Thyroid gland (tissue), 4 donors: ENCODE results near the gene XPC. TPM values are rescaled to one million over a fixed set of nuclear protein-coding genes. Genes with fewer than 3 reads are reported as not detected.

Experiments
- DNase-seq, 2 donors: peaks; one replicate each; pipeline ENCODE4 v3.0.0-alpha.2; 2019
- H3K27ac ChIP-seq, 3 donors: fragments of 200-600 bp; sonication (generic); 1 replicate in 2 of 3; 2 replicates in 1 of 3; pipeline ENCODE4 v1.5.1; 2016 to 2019; ENCODE audit warnings: mild to moderate bottlenecking in 1 of 3, moderate library complexity in 1 of 3
- H3K27me3 ChIP-seq: fragments of 200-600 bp; sonication (generic); one replicate; pipeline ENCODE4 v1.5.1; 2019
- H3K36me3 ChIP-seq, 2 donors: fragments of 200-600 bp; sonication (generic); one replicate each; pipeline ENCODE4 v1.5.1; 2016 to 2019
- H3K4me1 ChIP-seq, 2 donors: fragments of 200-600 bp; sonication (generic); one replicate each; pipeline ENCODE4 v1.5.1; 2017 to 2019
- H3K4me3 ChIP-seq, 3 donors: fragments of 200-600 bp; sonication (generic); replicated peaks in 1 of 3; 1 replicate in 2 of 3; 2 replicates in 1 of 3; pipeline ENCODE4 v1.5.1; 2016; ENCODE audit warnings: mild to moderate bottlenecking in 1 of 3
- H3K9me3 ChIP-seq: fragments of 200-600 bp; sonication (generic); one replicate; pipeline ENCODE4 v1.5.1; 2017
- CTCF ChIP-seq, 6 experiments: fragments of 200-600 bp in 3 of 6; fragments of 450-650 bp in 3 of 6; sonication (generic) in 3 of 6; IDR thresholded peaks; one replicate each; pipeline ENCODE4 v1.5.1; 2016 to 2019; ENCODE audit warnings: antibody characterized with exemption in 6 of 6, mild to moderate bottlenecking in 2 of 6, inconsistent platforms in 1 of 6, moderate library complexity in 1 of 6
- POLR2A ChIP-seq, 2 donors: fragments of 450-650 bp; IDR thresholded peaks; one replicate each; pipeline ENCODE4 v1.6.1; 2017; ENCODE audit warnings: antibody characterized with exemption in 2 of 2, mild to moderate bottlenecking in 2 of 2, moderate library complexity in 1 of 2
- WGBS, 2 donors: methylation state at CpG; one replicate each; pipeline ENCODE4 v1.1.5; 2017; 5-methylcytosine and 5-hydroxymethylcytosine counted together
- intact Hi-C: fragments of 100-400 bp; cut with DNase I; formaldehyde crosslinking; loops from one replicate; pipeline ENCODE4 v1.15.1; 2023
- total RNA-seq, 4 donors: library from RNA; depleted of rRNA; stranded (reverse); fragments of >200 nt; gene quantifications; one replicate each; pipeline ENCODE4 v1.2.3, GENCODE V29; 2016

The XPC gene
- total RNA-seq, 4 donors from 2014 or later = 53.4 to 69.3 (median 60.8) TPM

GRCh38 chr3:14120111-14120920 lies 58.1 kb downstream of the XPC start:
- peaks cover 2 to 9% of the 10 kb centered on the region in 2 donors for H3K36me3 ChIP-seq
- WGBS, 2 donors = 93 to 95% methylated on average over 11 of the region's 11 CpGs
- H3K27me3 ChIP-seq = no peaks in the 10 kb centered on the region
- intact Hi-C loops = loop anchor here (10.0 kb wide), 1 partner anchor 54 kb away; the partner anchor contains the start of genes LSM3 and XPC
- no peaks in the 10 kb centered on the region for H3K9me3 ChIP-seq
- H3K4me1 ChIP-seq = peaks cover 10 to 14% of the 10 kb centered on the region in 2 donors
- no peak for TF ChIP-seq CTCF (IDR thresholded peaks at IDR 0.05)
- TF ChIP-seq POLR2A (IDR thresholded peaks at IDR 0.05) = no peak
- DNase-seq = no peak
- H3K27ac ChIP-seq = no peak overlapping the region
- H3K4me3 ChIP-seq = no peak overlapping the region

GRCh38 chr3:14119651-14120050 lies 58.8 kb downstream of the XPC start:
- Histone ChIP-seq H3K27me3 (no peaks in the 10 kb centered on the region), H3K9me3 (no peaks in the 10 kb centered on the region), H3K4me3 (no peak overlapping the region), H3K27ac (no peak overlapping the region), H3K36me3 (peaks cover 8 to 16% of the 10 kb centered on the region in 2 donors), H3K4me1 (peaks cover 10 to 14% of the 10 kb centered on the region in 2 donors)
- no peak for DNase-seq
- 96 to 100% methylated on average over 2 of the region's 2 CpGs for WGBS, 2 donors
- intact Hi-C loops = loop anchor here (10.0 kb wide), 1 partner anchor 55 kb away; the partner anchor contains the start of genes LSM3 and XPC
- TF ChIP-seq POLR2A (IDR thresholded peaks at IDR 0.05) = no peak
- no peak for TF ChIP-seq CTCF (IDR thresholded peaks at IDR 0.05)

- intact Hi-C loops = no loop called here
- no peaks in the 10 kb centered on the region for H3K9me3 ChIP-seq
- H3K27me3 ChIP-seq = no peaks in the 10 kb centered on the region
- peaks cover 8 to 12% of the 10 kb centered on the region in 2 donors for H3K4me1 ChIP-seq
- no peak overlapping the region for H3K4me3 ChIP-seq
- 64 to 79% methylated on average over 13 of the region's 13 CpGs for WGBS, 2 donors
- TF ChIP-seq CTCF (IDR thresholded peaks at IDR 0.05) = no peak
- no peak for TF ChIP-seq POLR2A (IDR thresholded peaks at IDR 0.05)
- peak in 1 of 2 donors; percentile 21 for DNase-seq
- peaks cover 15 to 17% of the 10 kb centered on the region in 2 donors for H3K36me3 ChIP-seq
- no peak overlapping the region for H3K27ac ChIP-seq
Measured at GRCh38 chr3:14118400-14119381, 59.7 kb downstream of the XPC start.

- Histone ChIP-seq H3K9me3 (no peaks in the 10 kb centered on the region), H3K36me3 (peaks cover 15 to 24% of the 10 kb centered on the region in 2 donors), H3K27ac (no peak overlapping the region), H3K4me3 (no peak overlapping the region), H3K27me3 (no peaks in the 10 kb centered on the region), H3K4me1 (peaks cover 0 to 5% of the 10 kb centered on the region in 2 donors)
- 91% methylated on average over 10 of the region's 10 CpGs for whole genome bisulfite sequencing, 2 donors
- DNase-seq = no peak
- no peak for TF ChIP-seq POLR2A (IDR thresholded peaks at IDR 0.05)
- TF ChIP-seq CTCF (IDR thresholded peaks at IDR 0.05) = no peak
- intact Hi-C loops = no loop called here
Measured at GRCh38 chr3:14117468-14118399, 60.7 kb downstream of the XPC start.
